ENCODE data around the gene PDE4C. TPM values are rescaled to one million over a fixed set of nuclear protein-coding genes. Genes with fewer than 3 reads are reported as not detected.

PDE4C gene
- total RNA-seq, 2 experiments from 2014 or later, result 0.14 to 0.23 TPM

DNA sequence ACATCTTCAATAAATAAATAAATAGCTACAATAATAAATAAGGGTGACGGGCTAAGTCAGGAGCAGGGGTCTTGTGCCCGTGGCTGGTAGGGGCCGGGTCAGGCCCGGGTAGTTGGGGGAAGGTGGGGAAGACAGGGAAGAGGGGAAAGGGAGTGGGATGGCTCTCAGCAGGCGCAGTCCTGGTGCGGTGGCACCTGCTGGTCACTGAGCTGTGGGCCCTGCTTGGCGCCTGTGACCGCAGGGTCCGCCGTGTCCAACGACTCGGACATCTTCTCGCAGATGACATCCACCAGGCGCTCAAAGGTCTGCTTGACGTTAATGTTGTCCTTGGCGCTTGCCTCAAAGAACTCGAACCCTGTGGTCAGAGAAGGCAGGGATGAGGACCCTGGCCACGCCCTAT, 28.9 kb downstream of the PDE4C start:
- no peaks in the 10 kb centered on the region for H3K9me3 Mint-ChIP-seq (ENCODE audit: low read depth)
- DNase-seq (no peak), ATAC-seq (no peak)
- no peak overlapping the region for H3K27ac Mint-ChIP-seq
- CTCF ChIA-PET, result interaction anchor here (1.2 to 1.7 kb wide), 2 partner anchors 54 to 82 kb away, joined by 4 to 7 read pairs; no protein-coding TSS in a partner anchor
- H3K4me3 Mint-ChIP-seq, result no peak overlapping the region
- peaks cover 3% of the 10 kb centered on the region for H3K27me3 Mint-ChIP-seq
- H3K36me3 Mint-ChIP-seq, result peaks cover 7% of the 10 kb centered on the region
- H3K4me1 Mint-ChIP-seq, result peaks cover 24% of the 10 kb centered on the region

- H3K9me3 Mint-ChIP-seq (ENCODE audit: low read depth), result no peaks in the 10 kb centered on the region
- peaks cover 28% of the 10 kb centered on the region for H3K4me1 Mint-ChIP-seq
- DNase-seq, result no peak
- H3K36me3 Mint-ChIP-seq, result peaks cover 7% of the 10 kb centered on the region
- H3K27ac Mint-ChIP-seq, result no peak overlapping the region
- peaks cover 3% of the 10 kb centered on the region for H3K27me3 Mint-ChIP-seq
- H3K4me3 Mint-ChIP-seq, result no peak overlapping the region
- CTCF ChIA-PET, result no interaction called here
- no peak for ATAC-seq
These were observed 29.8 kb downstream of the PDE4C start for GRCh38 chr19:18196511-18196845.

DNA sequence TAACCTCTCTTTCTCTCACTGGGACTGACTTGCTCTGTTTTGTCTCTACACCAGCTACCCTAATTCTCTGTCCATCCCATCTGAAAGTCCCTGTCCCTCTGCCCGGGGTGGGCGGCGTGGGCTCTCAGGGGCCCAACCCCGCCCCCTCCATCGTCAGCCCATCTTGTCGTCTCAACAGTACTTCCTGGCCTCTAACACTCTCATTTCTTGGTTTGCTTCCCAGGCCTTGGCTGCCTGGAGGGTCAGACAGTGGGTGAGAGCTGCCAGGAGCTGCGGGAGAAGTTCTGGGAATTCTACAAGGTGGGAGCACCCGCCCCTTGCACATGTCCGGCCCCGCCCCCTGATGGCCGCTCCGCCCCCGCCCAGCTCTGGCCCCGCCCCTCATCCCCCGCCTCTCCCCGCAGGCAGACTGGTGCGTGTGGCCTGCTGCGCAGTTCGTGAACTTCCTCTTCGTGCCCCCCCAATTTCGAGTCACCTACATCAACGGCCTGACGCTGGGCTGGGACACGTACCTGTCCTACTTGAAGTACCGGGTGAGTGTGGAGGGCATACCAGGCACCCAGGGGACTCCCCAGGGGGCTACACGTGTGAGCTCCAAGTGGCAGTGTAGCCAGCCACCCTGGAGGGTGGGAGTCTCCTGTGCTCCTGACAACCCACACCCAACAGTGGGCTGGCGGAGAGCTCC, 31.5 kb downstream of the PDE4C start:
- Mint-ChIP-seq H3K27ac (peak overlapping the region; percentile 36), H3K27me3 (peaks cover 3% of the 10 kb centered on the region), H3K36me3 (peaks cover 7% of the 10 kb centered on the region), H3K9me3 (ENCODE audit: low read depth) (no peaks in the 10 kb centered on the region), H3K4me1 (peaks cover 28% of the 10 kb centered on the region), H3K4me3 (peak overlapping the region; percentile 82)
- no peak for ATAC-seq
- CTCF ChIA-PET, result interaction anchor here (0.5 to 4.7 kb wide), 6 partner anchors 10 to 194 kb away, joined by 3 to 50 read pairs (median 4); partner anchors contain the start of gene RAB3A
- no peak for DNase-seq

- H3K27me3 Mint-ChIP-seq, result peaks cover 3% of the 10 kb centered on the region
- peaks cover 7% of the 10 kb centered on the region for H3K36me3 Mint-ChIP-seq
These were observed 32.1 kb downstream of the PDE4C start for GRCh38 chr19:18194181-18194530.

DNA sequence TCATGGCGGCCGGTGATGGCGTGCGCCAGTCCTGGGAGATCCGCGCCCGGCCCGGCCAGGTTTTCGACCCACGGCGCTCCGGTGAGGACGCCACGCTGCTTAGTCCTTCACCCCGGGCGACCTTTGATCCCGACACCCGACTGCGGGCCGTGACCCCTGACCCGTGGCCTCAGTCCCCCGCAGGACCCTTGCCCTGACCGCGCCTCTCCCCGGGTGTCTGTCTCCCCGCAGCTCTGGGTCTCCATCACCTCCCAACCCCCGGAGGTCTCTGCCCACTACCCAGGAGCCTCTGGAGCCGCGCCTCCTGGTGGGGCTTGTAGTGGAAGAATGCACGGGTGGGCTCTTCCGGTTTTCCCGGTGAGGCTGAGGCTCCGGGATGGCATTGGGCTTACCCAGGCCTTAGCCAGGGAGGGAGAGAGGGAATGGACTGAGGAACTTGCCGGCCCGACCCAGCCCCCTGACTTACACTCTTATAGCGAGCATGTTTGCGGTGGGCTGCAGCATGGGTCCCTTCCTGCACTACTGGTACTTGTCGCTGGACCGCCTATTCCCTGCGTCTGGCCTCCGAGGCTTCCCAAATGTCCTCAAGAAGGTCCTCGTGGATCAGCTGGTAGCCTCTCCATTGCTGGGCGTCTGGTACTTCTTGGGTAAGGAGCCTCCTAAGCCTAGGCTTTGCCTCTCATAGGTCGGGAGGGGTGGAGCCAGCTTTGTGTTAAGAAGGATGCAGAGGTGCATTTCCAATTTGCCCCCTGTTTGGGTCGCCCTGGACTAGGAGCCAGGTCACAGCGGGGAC, 32.7 kb downstream of the PDE4C start:
- peaks cover 28% of the 10 kb centered on the region for H3K4me1 Mint-ChIP-seq
- H3K27me3 Mint-ChIP-seq, result peaks cover 3% of the 10 kb centered on the region
- H3K4me3 Mint-ChIP-seq, result peak overlapping the region; percentile 82
- H3K27ac Mint-ChIP-seq, result peak overlapping the region; percentile 93
- CTCF ChIA-PET, result interaction anchor here (0.7 to 4.7 kb wide), 18 partner anchors 11 to 235 kb away, joined by 3 to 50 read pairs (median 4); partner anchors contain the start of genes IFI30 and RAB3A
- no peak for ATAC-seq
- no peak for DNase-seq
- H3K36me3 Mint-ChIP-seq, result peaks cover 7% of the 10 kb centered on the region
- no peaks in the 10 kb centered on the region for H3K9me3 Mint-ChIP-seq (ENCODE audit: low read depth)

More at GRCh38 chr19:18194181-18194530, 32.1 kb downstream of the PDE4C start:
- Mint-ChIP-seq H3K27ac (peak overlapping the region; percentile 93), H3K4me1 (peaks cover 28% of the 10 kb centered on the region), H3K4me3 (peak overlapping the region; percentile 82), H3K9me3 (ENCODE audit: low read depth) (no peaks in the 10 kb centered on the region)
- DNase-seq (no peak), ATAC-seq (no peak)
- CTCF ChIA-PET, result interaction anchor here (0.5 to 4.7 kb wide), 6 partner anchors 10 to 149 kb away, joined by 3 to 50 read pairs (median 6); partner anchors contain the start of genes IFI30 and RAB3A

DNA sequence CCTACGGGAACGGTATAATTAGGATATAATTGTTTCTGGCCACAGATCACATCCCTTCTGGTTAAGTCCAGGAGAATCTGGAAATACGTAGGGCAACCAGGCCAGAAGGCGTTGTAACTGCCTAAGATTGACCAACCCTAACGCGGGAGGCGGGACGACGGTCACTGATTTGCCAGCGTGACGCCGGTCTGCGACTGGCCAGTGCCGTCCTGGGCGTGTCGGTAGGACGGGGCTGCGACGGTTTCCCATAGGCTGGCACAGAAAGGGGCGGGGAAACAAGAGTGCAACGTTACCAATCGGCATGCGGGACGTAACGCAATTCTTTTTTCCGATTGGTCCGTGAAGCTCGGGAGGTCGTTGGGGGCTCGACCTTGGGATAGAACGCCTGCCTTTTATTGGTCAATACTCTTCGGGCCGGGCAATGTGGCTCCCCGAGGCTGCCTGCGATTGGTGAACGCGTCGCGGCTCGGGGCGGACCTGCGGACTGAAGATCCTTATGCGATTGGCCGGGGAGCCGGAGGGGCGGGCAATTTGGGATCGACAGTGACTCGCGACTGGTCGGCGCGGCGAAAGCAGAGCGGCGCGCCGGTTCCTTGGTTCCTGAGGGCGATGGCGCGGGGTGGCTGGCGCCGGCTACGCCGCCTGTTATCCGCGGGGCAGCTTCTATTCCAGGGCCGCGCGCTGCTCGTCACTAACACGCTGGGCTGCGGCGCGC, 33.4 kb downstream of the PDE4C start, which contains the start of gene MPV17L2:
TSS of gene MPV17L2 (plus strand) at position 546 of the 715 bp plus-strand sequence. CDS start at position 610, 64 bp downstream.
- CTCF ChIA-PET, result interaction anchor here (0.7 to 4.7 kb wide), 21 partner anchors 12 to 236 kb away, joined by 3 to 50 read pairs (median 4); partner anchors contain the start of genes IFI30, LSM4 and RAB3A
- peak within 1 kb of the TSS; percentile 93 for H3K27ac Mint-ChIP-seq
- DNase-seq, result peak; percentile 100
- H3K9me3 Mint-ChIP-seq (ENCODE audit: low read depth), result no peaks in the 10 kb centered on the region
- H3K27me3 Mint-ChIP-seq, result peaks cover 3% of the 10 kb centered on the region
- H3K4me1 Mint-ChIP-seq, result peaks cover 28% of the 10 kb centered on the region
- peak within 1 kb of the TSS; percentile 82 for H3K4me3 Mint-ChIP-seq
- peaks cover 1% of the 10 kb centered on the region for H3K36me3 Mint-ChIP-seq
- ATAC-seq, result peak; percentile 94

- Mint-ChIP-seq H3K27ac (peak overlapping the region; percentile 93), H3K36me3 (peaks cover 1% of the 10 kb centered on the region), H3K4me3 (peak overlapping the region; percentile 82), H3K27me3 (peaks cover 3% of the 10 kb centered on the region), H3K9me3 (ENCODE audit: low read depth) (no peaks in the 10 kb centered on the region), H3K4me1 (peaks cover 28% of the 10 kb centered on the region)
- CTCF ChIA-PET, result interaction anchor here (0.6 to 4.7 kb wide), 24 partner anchors 8 to 259 kb away, joined by 3 to 50 read pairs (median 4); partner anchors contain the start of genes CCDC124, IFI30, LSM4 and RAB3A
- ATAC-seq, result no peak
- DNase-seq, result no peak
These were observed 34.6 kb downstream of the PDE4C start for GRCh38 chr19:18191640-18192062.

- no peaks in the 10 kb centered on the region for H3K36me3 Mint-ChIP-seq
- ATAC-seq, result no peak
- H3K4me1 Mint-ChIP-seq, result peaks cover 28% of the 10 kb centered on the region
- H3K27ac Mint-ChIP-seq, result no peak overlapping the region
- peaks cover 3% of the 10 kb centered on the region for H3K27me3 Mint-ChIP-seq
- DNase-seq, result no peak
- no peak overlapping the region for H3K4me3 Mint-ChIP-seq
- no peaks in the 10 kb centered on the region for H3K9me3 Mint-ChIP-seq (ENCODE audit: low read depth)
- CTCF ChIA-PET, result interaction anchor here (0.7 to 4.7 kb wide), 5 partner anchors 14 to 168 kb away, joined by 3 to 50 read pairs (median 4); partner anchors contain the start of gene RAB3A
These were observed 36.0 kb downstream of the PDE4C start for GRCh38 chr19:18190278-18190677.

DNA sequence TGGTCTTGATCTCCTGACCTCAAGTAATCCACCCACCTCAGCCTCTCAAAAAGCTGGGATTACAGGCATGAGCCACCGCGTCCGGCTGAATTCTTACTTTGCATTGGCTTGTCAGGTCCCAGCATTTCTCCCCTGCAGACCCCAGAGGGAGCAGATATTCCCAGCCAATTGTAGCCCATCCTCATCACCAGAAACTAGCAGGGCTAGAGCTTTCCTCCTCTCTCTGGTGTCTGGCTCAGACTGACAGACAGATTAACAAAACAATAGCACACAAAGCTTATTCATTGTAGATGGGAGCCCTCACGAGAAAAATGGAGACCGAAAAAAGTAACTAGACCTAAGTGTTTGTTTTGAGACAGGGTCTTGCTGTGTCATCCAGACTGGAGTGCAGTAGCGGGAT, 40.7 kb downstream of the PDE4C start:
- no peaks in the 10 kb centered on the region for H3K36me3 Mint-ChIP-seq
- no peak for DNase-seq
- CTCF ChIA-PET, result interaction anchor here (2.1 kb wide), 1 partner anchor 19 kb away, joined by 5 read pairs; the partner anchor contains the start of gene RAB3A
- no peaks in the 10 kb centered on the region for H3K4me1 Mint-ChIP-seq
- no peak for ATAC-seq
- H3K4me3 Mint-ChIP-seq, result no peak overlapping the region
- no peak overlapping the region for H3K27ac Mint-ChIP-seq
- no peaks in the 10 kb centered on the region for H3K9me3 Mint-ChIP-seq (ENCODE audit: low read depth)
- no peaks in the 10 kb centered on the region for H3K27me3 Mint-ChIP-seq

DNA sequence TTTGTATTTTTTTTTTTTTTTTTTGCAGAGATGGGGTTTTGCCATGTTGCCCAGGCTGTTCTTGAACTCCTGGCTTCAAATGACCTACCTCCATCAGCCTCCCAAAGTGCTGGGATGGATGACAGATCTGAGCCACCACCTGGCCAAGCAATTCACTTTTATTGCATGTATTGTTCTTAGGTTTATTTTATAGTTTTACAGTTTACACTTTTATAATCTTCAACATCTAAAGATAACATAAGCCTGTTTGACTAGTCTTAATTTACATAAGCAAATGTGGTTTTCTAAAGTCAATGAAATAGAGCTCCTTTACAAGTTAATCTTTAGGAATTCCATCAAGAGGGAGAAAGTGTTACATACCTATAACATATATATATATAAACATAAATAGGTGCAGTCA, 42.7 kb downstream of the PDE4C start:
- Mint-ChIP-seq H3K9me3 (ENCODE audit: low read depth) (no peaks in the 10 kb centered on the region), H3K4me3 (no peak overlapping the region), H3K4me1 (no peaks in the 10 kb centered on the region), H3K27ac (no peak overlapping the region), H3K36me3 (peaks cover 2% of the 10 kb centered on the region), H3K27me3 (no peaks in the 10 kb centered on the region)
- ATAC-seq (no peak), DNase-seq (no peak)
- CTCF ChIA-PET, result interaction anchor here (0.6 to 1.8 kb wide), 6 partner anchors 8 to 85 kb away, joined by 3 to 5 read pairs (median 4); no protein-coding TSS in a partner anchor

DNA sequence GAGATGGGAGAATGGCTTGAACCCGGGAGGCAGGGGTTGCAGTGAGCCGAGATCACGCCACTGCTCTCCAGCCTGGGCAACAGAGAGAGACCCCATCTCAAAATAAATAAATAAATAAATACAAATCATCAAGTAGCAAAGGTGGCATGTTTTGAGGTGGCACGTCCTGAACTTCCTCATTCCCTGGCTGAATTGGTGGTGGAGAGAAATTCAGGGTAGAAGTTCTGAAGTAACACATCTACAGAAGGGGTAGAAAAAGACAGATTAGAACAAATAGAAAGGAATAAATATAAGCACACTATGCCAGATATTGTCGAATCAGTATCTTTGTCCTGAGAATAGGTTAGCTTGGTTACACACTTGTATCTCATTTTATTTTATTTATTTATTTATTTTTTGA, 46.3 kb downstream of the PDE4C start:
- Mint-ChIP-seq H3K27me3 (no peaks in the 10 kb centered on the region), H3K9me3 (ENCODE audit: low read depth) (no peaks in the 10 kb centered on the region), H3K27ac (no peak overlapping the region), H3K4me1 (peaks cover 5% of the 10 kb centered on the region), H3K36me3 (peaks cover 20% of the 10 kb centered on the region), H3K4me3 (no peak overlapping the region)
- DNase-seq (no peak), ATAC-seq (no peak)
- CTCF ChIA-PET, result no interaction called here

- Mint-ChIP-seq H3K4me1 (peaks cover 22% of the 10 kb centered on the region), H3K36me3 (peaks cover 20% of the 10 kb centered on the region), H3K9me3 (ENCODE audit: low read depth) (no peaks in the 10 kb centered on the region), H3K27ac (no peak overlapping the region), H3K27me3 (no peaks in the 10 kb centered on the region), H3K4me3 (no peak overlapping the region)
- no peak for ATAC-seq
- CTCF ChIA-PET, result interaction anchor here (0.8 to 2.3 kb wide), 7 partner anchors 8 to 103 kb away, joined by 3 to 13 read pairs (median 5); partner anchors contain the start of gene MPV17L2
- no peak for DNase-seq
These were observed 49.6 kb downstream of the PDE4C start for GRCh38 chr19:18176367-18177310.

All from activated CD8-positive, alpha-beta memory T cell treated with anti-CD3 and anti-CD28 coated beads, Interleukin-2, amount 10 ng/mL, durations not matched to agents 7 days and 5 days (primary cell).